ENCODE results near the gene TWF2.

Gene TWF2

DNA sequence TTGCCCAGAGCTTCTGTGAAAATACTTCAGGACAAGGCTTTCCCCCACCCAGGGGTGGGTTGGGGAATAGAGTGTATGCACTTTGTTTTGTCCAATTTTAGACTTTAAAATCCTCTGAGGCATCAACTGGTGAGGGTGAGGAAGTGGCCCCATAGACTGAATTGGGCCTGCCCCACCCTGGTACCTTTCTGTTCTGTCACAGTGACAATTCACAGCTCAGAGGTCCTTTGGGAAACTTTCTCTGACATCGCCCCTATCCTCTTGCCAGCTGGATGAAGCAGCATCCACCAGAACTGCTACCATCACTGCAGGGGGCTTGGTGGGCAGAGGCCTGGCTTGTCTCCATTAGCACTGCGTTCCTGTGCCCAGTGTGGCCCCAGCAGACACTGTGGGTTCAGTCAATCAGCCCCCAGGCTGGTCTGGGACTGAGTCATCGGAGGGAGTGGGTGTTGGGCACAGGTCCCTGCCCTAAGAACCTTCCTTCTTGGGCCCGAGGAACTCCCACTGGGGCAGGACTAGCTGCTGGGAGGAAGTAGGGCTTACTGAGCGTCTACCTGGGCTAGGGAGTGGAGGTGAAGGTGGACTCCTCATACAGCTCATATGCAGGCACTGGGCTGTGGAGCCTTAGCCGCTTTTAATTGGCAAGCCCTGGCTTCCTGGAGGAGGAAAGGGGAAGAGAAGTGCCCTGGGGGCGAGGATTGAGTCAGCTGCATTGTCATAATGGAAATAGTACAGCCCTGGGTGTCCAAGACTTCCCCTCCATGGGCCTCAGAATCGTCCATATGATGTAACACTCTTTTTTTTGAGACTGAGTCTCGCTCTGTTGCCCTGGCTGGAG lies 5.1 kb upstream of the TWF2 start:
- Histone ChIP-seq H3K36me3 (ENCODE audit: control insufficient read depth, insufficient read depth, low read length) (peaks cover 6% of the 10 kb centered on the region), H3K4me3 (replicated peaks; ENCODE audit: low read depth, low read length) (peak overlapping the region; percentile 76), H3K27me3 (replicated peaks; ENCODE audit: control insufficient read depth, insufficient read depth, low read length) (no peaks in the 10 kb centered on the region)
- no peak for TF ChIP-seq CTCF (IDR thresholded peaks at IDR 0.05; ENCODE audit: insufficient read depth, low read length, poor library complexity, severe bottlenecking)
- peak; percentile 82 for DNase-seq (ENCODE audit: extremely low read depth, insufficient read length)

DNA sequence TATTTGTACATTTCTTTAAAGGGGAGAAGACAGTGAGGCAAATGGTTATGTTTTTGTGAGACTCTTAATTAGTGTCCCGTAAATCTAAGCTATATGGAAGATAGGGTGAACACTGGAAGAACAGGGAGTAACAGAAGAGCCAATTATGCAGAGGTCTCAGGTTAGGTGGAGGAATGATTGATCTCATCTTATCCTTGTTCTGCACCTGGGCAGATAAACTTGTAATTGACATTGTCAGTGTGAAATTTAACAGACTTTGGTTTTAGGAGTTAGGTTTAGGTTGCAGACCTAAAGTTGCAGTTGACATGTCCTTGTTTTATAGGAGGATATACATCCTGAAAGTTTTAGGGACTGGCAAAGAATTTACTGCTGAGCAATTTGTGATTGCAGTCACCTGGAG lies 3.1 kb upstream of the TWF2 start:
- Histone ChIP-seq H3K27me3 (replicated peaks; ENCODE audit: control insufficient read depth, insufficient read depth, low read length) (no peaks in the 10 kb centered on the region), H3K36me3 (ENCODE audit: control insufficient read depth, insufficient read depth, low read length) (no peaks in the 10 kb centered on the region), H3K4me3 (replicated peaks; ENCODE audit: low read depth, low read length) (no peak overlapping the region)

GRCh38 chr3:52240886-52241370 lies 2.0 kb upstream of the TWF2 start:
- Histone ChIP-seq H3K36me3 (ENCODE audit: control insufficient read depth, insufficient read depth, low read length) (no peaks in the 10 kb centered on the region; the same call in 1 of the 2 replicates), H3K4me3 (replicated peaks; ENCODE audit: low read depth, low read length) (no peak overlapping the region)
- DNase-seq (ENCODE audit: extremely low read depth, insufficient read length): no peak

More for the DNA sequence above, 3.1 kb upstream of the TWF2 start:
- TF ChIP-seq CTCF (IDR thresholded peaks at IDR 0.05; ENCODE audit: insufficient read depth, low read length, poor library complexity, severe bottlenecking): no peak
- no peak for DNase-seq (ENCODE audit: extremely low read depth, insufficient read length)

DNA sequence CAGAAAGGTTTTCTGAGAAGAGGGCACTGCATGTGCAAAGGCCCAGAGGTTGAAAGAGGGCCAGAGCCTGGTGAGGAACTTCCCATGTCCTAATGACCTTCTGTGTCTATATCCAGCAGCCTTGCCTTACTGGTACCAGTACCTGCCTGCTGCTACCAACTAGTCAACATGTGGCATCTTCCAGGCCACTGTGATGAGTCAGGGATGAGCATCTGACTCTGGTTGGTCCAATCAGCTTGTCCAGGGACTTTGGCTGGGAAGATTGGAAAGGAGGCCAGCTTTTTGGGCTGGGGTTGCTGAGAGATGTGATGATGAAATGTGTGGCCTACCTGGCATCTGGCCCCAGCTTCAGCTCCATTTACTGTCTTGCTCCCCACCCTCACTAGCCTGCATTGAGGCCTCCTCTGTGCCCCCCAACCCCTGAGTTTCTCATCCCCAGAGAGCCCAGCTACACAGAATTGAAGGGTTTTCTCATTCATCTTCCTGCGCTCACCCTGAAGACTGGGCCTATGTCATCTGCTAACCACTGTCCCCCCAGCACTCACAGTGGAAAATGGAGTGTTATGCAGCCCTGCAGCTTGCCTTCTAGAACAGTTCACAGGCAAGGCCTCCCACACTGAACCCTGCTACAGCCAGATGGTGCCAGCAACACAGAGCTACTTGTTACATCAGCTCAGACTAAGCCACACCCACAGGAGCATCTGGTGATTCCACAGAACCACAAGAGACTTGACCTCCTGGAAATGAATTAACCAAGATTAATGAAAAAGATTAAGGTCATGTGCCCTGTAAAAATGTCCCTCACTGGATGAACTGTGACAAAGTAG lies 1.3 kb upstream of the TWF2 start:
- H3K27me3 ChIP-seq (replicated peaks; ENCODE audit: control insufficient read depth, insufficient read depth, low read length): no peaks in the 10 kb centered on the region

More at GRCh38 chr3:52240886-52241370, 2.0 kb upstream of the TWF2 start:
- H3K27me3 ChIP-seq (replicated peaks; ENCODE audit: control insufficient read depth, insufficient read depth, low read length): no peaks in the 10 kb centered on the region
- TF ChIP-seq CTCF (IDR thresholded peaks at IDR 0.05; ENCODE audit: insufficient read depth, low read length, poor library complexity, severe bottlenecking): no peak

More for the DNA sequence above, 1.3 kb upstream of the TWF2 start:
- peaks cover 4% of the 10 kb centered on the region for H3K36me3 ChIP-seq (ENCODE audit: control insufficient read depth, insufficient read depth, low read length)
- TF ChIP-seq CTCF (IDR thresholded peaks at IDR 0.05; ENCODE audit: insufficient read depth, low read length, poor library complexity, severe bottlenecking): peak; percentile 27
- H3K4me3 ChIP-seq (replicated peaks; ENCODE audit: low read depth, low read length): peak overlapping the region; percentile 94
- no peak for DNase-seq (ENCODE audit: extremely low read depth, insufficient read length)
